GM19351 (cell line): ENCODE results near the gene CDKL2.

Experiments used
- ATAC-seq: cut with Tn5 transposase; IDR thresholded peaks from one replicate; pipeline ENCODE4 v1.9.1; 2021; ENCODE audit warnings: mild to moderate bottlenecking, moderate library complexity; ENCODE audit not compliant: unreplicated experiment

CDKL2 gene

DNA sequence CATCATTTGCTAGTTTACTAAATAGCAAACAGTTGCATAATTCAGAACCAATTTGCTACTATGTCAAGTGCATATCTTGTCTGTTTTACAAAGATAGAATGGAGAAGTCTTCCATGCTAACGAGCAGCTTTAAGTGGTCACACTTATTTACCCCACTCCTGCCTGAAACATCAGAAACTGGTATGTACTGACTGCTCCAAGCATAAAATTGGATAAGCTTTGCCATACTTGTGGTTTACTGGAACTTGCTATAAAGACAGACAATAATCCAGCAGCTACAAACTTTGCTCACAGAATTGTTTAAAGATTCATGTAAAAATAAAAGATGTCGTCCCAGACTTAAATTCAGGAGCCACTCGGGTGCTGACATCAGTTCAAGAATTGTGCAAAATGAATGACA lies 13.3 kb upstream of the CDKL2 start:
- ATAC-seq = no peak

DNA sequence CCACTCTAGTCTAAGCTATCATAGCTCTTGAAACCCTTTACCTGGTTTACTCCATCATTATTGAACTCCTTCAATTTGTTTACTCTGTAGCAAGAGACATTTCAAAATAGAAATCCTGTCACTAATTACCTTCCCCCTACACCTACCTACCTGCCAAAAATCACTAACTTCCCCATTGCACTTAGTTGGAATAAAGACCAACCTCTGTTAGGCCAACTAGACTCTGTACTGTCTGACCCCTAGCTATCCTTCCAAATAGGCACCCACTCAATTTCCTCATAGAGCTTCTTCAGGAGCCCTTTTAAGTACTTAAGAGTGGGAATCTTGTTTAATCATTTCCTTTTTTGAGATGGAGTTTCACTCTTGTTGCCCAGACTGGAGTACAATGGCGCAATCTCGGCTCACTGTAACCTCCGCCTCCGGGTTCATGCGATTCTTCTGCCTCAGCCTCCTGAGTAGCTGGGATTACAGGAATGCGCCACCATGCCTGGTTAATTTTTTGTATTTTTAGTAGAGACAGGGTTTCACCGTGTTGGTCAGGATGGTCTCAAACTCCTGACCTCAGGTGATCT lies 8.9 kb upstream of the CDKL2 start:
- no peak for ATAC-seq

DNA sequence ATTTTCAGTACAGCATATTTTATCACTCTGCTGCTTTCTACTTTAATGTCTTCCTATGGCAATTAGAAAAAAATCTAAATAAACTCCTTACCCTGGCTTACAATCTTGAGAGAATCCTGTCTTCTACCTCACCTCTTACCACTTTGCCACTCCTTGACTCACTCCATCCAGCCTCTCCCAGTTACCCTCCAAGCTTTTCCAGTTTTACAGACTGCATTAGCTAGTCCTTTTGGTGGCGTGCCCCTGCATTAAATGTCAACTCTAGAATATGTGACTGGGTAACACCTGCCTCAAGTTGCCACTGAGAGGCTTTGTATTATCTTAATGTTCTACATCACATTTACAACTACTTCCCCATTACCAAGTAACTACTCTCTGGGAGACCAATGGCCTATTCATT lies 7.5 kb upstream of the CDKL2 start:
- ATAC-seq = no peak

DNA sequence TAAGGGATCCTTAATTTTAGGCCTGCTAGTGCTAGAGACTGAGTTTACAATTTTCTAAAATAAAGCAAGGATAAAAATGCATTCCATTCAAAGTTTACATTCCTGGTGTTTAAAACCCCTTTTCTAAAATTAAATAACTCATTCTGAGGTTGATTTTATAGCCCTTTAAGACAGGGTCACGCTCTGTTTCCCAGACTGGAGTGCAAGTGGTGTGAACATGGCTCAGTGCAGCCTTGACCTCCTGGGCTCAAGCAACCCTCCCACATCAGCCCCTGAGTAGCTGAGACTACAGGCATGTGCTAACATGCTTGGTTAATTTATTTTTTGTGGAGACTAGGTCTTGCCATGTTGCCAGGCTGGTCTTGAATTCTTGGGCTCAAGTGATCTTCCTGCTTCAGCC lies 6.8 kb upstream of the CDKL2 start:
- ATAC-seq = no peak

DNA sequence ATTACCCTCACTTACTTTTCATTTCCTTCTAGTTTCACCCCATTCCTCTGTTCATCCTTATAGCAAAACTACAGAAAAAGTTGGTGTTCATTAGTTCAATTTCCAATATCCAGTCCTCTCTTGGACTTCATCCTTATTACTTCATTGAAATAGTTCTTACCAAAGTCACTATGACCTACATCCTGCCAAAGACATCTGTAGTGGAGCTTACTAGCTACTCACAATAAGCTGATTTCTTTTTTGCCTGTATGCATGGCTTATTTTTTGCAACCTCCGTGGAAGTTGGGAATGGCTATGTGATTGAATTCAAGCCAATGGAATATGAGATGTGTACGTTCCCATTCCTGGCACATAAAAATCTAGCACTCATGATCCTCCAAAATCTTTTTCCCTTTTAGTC lies 4.6 kb upstream of the CDKL2 start:
- no peak for ATAC-seq

DNA sequence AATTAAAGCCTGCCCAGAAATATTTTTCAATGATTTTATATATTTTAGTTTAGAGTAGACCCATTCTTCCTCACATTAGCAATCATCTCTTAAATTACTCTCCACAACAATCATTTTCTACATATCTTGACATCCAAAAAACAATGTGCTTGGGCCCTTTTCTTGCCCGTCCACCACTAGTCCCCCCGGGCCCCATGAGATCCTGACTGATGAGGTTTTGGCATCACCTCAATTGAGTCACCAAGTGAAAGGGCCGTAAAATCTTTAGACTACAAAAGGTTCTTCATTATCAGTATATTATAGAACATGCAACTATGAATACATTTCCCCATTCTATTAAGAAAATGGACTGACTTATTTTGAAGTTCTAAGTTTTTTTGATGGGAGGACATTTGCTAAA lies 4.0 kb upstream of the CDKL2 start:
- no peak for ATAC-seq

DNA sequence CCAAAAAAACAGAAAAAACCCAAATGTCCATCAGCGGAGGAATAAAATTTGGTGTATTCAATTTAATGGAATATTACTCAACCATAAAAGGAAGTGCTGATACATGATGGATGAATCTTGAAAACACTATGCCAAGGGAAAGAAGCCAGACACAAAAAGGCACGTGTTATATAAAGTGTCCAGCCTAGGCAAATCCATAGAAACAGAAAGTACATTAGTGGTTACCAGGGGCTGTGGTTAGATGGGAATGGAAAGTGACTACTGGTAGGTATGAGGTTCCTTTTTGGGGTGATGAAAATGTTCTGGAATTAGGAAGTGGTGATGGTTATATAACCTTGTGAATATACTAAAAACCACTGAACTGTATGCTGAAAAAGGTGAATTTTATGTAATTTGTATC lies 3.5 kb upstream of the CDKL2 start:
- no peak for ATAC-seq

DNA sequence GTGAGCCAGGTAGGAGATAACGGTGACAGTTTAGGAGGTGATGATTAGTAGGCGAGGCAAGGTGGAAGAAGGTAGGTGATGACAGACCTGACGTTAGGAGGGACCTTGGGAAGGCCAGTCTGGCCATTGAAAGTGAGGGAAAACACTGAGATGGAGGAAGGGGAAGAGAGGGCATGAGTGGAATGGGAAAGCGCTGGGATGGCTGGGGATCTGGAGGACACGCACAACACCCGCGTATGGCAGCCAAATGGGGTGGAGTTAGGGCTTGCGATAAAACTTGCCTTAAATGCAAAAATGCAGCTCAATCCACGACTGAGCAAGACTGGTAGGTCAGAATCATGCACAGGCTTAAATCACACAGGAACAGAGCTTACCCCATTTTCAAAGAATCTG lies 605 bp upstream of the CDKL2 start:
- no peak for ATAC-seq

DNA sequence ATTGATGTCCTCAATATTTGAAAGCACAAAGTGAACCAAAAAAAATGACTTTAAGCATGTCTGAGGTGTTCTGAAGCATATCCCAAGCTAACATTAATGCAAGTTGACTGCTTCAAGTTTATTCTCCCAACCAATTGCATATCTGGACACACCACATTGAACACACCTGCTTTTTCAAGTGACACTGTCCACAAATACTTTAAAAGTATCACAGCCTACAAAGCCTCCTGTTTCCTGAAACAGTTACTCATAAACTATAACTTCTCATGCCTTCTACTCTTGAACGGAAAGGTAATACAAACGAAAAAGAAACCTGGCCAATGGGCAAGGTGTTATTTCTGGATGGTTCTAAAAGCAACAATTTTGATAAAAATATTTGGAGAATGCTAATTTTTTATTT lies 1.1 kb downstream of the CDKL2 start:
- no peak for ATAC-seq

DNA sequence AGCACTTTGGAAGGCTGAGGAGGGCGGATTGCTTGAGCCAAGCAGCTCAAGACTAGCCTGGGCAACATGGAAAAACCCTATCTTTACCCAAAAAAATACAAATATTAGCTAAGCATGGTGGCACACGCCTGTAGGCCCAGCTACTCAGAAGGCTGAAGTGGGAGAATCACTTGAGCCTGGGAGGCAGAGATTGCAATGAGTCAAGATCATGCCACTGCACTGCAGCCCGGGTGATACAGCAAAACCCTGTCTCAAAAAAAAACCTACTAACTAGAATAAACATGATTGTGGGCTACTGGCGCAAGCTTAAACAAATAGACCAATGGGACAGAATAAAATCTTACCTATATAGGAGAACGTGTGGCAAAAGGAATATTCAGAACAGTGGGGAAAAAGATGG lies 7.3 kb downstream of the CDKL2 start:
- ATAC-seq = no peak

DNA sequence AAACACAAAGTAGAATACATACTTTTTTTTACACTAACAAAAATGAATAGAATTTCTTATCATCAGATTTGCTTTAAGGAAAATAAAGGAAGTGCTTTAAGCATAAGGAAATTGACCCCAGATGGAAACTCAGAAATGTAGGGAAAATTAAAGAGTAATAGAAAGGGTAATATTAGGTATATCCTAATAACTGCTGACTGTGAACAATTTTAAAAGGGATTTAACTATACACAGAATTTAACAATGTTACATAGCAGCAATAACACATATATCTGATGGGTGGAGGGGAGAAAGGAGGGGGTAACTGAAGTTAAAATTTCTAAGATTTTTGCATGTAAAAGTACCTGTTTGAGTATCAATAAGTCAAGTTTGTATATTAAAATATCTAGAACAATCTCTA lies 8.6 kb downstream of the CDKL2 start:
- ATAC-seq = no peak

DNA sequence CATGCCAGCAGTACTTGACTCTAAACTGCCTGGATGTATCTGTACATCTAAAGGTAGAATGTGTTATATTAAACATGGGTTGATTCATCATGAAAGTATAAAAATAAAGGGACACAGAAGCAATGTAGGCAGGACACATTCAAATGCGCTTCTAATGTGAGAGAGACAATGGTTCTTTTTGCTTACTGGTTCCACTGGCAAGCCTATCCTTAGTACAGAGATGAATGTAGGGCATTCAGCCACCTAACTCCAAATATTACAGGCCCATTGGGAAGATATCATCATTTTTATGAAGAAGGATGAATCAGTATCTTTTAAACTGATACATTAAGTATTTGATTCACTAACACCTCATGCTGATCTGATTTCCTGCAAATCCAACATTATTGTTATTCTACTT lies 18.0 kb downstream of the CDKL2 start:
- no peak for ATAC-seq

DNA sequence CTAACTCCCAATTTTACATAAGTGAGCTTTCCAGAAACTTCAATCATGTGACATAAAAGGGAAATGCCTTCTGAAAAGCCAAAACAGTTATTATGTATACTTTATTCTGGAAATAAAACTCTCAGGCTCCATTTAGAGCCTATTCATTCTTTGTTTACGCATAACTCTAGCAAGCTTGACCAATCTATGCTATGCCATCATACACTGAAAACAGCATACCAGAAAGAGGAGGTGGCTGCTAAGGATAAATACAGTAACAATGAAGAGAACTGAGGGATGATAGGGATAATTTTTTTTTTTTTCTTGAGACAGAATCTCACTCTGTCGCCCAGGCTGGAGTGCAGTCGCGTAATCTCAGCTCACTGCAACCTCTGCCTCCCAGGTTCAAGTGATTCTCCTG lies 24.4 kb downstream of the CDKL2 start:
- ATAC-seq = no peak

DNA sequence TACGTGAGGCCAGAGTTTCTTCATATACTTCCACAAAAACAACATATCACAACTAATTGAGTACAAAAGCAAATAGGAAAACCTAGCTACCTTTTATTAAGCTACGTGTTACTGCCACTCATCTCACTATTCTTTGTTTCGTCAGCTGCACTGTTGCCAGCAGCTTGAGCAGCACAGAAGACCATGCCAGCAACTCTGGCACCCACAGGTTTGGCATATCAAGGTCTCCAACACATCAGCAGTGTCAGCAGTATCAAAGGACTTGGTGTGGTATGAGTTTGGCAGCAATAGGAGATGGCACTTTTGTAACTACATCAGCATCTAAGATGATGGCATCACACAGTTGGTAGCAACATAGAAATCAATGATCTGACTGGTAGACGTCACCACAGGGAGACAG lies 30.7 kb downstream of the CDKL2 start:
- no peak for ATAC-seq

DNA sequence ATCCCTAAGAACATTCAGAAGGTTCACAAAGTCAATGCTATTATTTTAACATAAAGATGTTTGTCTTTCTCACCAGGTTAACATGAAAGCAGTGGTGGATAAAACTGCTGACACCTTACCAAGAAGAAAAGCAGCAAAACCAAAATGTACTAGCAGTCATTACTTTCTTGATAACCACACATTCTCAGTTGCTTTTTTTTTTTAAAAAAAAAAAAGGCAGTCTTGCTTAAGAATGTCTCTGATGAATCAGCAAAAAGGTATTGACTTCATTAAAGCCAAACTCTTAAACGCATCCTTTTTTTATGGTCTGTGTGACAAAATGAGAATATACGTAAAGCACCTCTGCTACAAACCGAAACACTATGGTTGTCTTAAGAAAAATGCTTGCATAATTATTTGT lies 31.9 kb downstream of the CDKL2 start:
- no peak for ATAC-seq

DNA sequence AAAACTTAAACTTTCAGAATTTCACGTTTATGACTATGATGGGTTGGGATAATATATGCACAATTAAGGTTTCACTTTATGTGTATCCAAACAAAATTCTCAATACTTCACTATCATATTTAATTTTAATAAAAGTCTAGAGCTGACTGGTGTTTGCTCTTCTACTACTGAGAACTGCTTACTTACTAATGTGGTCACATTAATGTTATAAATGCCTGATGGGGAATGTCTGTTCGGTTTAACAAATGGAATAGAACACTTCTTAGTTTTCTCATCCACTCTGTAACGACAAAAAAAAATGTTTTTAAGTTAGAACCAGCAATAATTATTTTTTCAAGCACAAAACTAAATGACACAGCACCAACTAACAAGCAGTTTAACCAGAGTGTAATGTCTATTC lies 34.3 kb downstream of the CDKL2 start:
- no peak for ATAC-seq

DNA sequence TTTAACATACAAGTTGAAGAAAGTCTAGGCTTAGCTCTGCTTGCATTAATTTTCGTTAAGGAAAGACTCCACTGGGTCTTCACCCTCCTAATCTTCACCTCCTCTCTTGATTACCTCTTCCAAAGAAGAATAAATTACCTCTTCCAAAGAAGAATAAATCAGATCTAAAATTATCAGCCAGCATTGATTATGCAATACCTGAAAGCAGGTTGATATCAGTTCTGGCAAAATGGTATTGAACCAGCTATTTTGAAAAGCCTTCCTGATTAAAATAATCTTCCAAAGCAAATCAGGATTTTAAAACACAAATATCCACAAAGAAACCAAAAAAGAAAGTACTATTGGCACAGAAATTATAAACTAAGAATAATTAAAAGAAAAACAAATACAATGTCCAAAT lies 36.9 kb downstream of the CDKL2 start:
- no peak for ATAC-seq

DNA sequence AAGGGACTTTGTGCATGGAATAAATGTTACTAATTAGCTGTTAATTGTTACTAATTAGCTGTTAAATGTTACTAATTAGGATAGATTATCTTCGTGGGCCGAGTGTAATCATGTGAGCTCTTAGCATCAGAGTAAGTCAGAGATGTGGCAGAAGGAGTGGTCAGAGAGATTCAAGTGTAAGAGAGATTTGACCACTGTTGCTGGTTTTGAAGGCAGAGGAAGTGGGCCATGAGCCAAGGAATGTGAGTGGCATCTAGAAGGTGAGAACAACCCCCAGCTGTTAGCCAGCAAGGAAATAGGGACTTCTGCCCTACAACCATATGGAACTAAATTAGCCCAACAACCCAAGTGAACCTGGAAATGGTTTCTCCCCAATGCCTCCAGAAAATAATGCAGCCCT lies 46.3 kb downstream of the CDKL2 start:
- no peak for ATAC-seq

DNA sequence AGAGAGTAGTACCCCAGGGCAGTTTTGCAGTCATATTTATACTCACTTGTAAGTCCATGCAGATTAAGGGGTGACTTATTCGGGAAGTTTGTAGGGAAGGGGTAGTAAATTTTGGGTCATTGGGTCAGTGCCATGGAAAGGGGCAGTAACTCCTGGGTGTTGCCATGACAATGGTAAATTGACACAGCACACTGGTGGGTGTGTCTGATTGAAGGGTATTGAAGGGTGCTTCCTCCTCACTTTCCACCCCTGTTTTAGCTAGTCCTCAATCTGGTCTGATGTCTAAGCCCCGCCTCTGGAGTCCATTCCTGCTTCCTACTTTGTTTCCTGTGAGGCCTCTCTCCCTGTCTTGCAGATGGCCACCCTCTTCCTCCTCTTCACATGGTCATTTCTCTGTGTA lies 62.6 kb downstream of the CDKL2 start:
- ATAC-seq = no peak

DNA sequence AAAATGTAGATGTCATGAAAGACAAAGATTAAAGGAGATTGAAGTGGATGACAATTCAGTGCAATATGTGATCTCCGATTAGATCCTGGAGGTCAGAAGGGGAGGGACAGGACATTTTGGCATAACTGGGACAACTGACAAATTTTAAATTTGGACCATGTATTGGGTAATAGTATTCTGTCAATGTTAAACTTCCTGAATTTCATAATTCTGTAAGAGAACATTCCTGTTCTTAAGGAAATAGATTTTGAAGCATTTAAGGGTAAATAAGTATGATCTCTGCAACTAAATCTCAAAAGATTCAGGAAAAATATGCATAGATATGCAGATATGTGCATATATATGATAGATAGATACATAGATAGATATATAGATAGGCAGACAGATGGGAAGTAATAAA lies 63.4 kb downstream of the CDKL2 start:
- ATAC-seq = no peak

DNA sequence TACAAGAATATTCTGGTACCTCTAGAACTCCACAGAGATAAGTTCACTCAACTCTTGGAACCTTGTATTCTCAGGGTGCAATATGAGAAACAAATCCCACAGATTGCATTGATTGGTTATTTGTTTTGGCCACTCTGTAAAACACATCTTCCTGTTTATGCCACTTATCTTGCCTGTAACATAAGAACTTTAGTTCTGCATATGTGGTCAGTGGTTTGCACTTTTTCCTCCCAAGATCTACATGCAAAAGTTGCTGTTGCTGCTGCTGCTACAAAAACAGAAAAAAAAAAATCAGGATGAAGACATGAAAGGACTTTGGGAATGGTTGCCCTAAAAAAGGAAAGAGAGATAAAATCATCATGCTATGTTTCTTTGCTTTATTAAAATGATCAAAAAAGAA lies 64.8 kb downstream of the CDKL2 start:
- no peak for ATAC-seq

DNA sequence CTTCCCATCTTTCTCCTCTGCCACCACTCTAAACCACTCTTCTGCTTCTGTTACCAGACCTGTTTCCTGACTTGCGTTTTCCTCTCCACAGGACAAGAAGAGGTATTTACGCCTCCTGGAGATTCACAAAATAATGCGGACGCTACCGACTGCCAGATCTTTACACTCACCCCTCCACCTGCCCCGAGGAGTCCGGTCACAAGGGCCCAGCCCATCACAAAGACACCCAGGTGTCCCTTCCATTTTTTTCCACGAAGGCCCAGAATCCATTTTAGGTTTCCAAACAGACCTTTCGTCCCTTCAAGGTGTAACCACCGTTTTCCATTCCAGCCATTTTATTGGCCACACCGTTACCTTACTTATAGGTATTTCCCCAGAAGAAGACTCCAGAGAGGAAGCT lies 66.3 kb downstream of the CDKL2 start:
- no peak for ATAC-seq

DNA sequence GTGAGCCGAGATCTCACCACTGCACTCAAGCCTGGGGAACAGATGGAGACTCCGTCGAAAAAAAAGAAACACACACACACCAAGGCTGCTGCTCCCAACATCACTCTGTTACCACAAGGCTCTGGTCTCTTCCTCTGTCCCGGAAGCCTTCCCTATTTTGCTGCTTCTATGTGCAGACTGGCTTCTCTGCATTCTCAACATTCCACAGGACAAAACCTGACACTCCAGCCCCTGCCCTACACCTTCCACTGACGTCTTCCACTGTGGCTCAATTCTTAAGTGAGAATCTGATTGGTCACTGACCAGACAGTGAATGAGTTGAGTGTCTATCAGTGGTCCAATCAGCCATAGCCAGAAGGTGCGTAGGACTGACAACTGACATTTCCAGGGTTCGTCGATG lies 68.5 kb downstream of the CDKL2 start:
- no peak for ATAC-seq

DNA sequence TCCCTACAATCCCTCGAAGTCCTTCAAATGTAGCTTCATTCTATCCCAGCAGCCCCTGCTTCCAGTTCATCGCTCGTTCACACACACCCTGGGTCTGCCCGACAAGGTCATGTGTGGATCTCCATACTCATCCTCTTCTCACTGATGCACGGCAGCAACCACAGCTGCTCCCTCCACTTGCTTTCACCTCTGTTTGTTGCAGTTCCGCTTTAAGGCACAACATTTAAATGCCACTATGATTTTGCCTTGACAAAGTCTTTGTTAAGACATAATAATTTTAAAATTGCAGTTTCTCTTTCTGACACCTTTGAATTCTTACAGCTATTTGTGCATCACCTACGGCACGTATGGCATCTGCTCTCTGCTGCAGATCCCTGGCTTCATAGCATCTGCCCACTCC lies 72.6 kb downstream of the CDKL2 start:
- ATAC-seq = no peak
